MM.1S (cell line): ENCODE results near the gene MS4A13.

Experiments used
- DNase-seq: peaks from one replicate; pipeline ENCODE4 v3.0.0-alpha.2; 2015
- H2AFZ ChIP-seq: fragments of 300-600 bp; sonication (generic); 2 replicates; pipeline ENCODE4 v1.6.0; 2016; ENCODE audit warnings: antibody characterized with exemption, low read length
- H3F3A ChIP-seq: fragments of 300-600 bp; sonication (generic); 2 replicates; pipeline ENCODE4 v1.6.1; 2016; ENCODE audit warnings: mild to moderate bottlenecking, antibody characterized with exemption, low read length, moderate library complexity, mixed read lengths; ENCODE audit not compliant: insufficient read depth
- H3K27ac ChIP-seq: fragments of 300-600 bp; sonication (generic); 2 replicates; pipeline ENCODE4 v1.5.1; 2016; ENCODE audit warnings: mild to moderate bottlenecking, low read length
- H3K27me3 ChIP-seq: fragments of 300-600 bp; sonication (generic); replicated peaks from 2 replicates; pipeline ENCODE4 v1.6.0; 2016; ENCODE audit warnings: low read length; ENCODE audit not compliant: insufficient read depth
- H3K36me3 ChIP-seq: fragments of 300-600 bp; sonication (generic); replicated peaks from 2 replicates; pipeline ENCODE4 v1.6.1; 2016; ENCODE audit warnings: mild to moderate bottlenecking, low read length, mixed read lengths; ENCODE audit not compliant: insufficient read depth
- H3K4me1 ChIP-seq: fragments of 300-600 bp; sonication (generic); 2 replicates; pipeline ENCODE4 v1.6.1; 2016; ENCODE audit warnings: low read length, mixed read lengths
- H3K4me2 ChIP-seq: fragments of 300-600 bp; sonication (generic); 2 replicates; pipeline ENCODE4 v1.6.0; 2016; ENCODE audit warnings: low read depth, low read length
- H3K4me3 ChIP-seq: fragments of 300-600 bp; sonication (generic); 2 replicates; pipeline ENCODE4 v1.5.1; 2016; ENCODE audit warnings: low read length, mixed read lengths
- H3K79me2 ChIP-seq: fragments of 300-600 bp; sonication (generic); 2 replicates; pipeline ENCODE4 v1.6.1; 2016; ENCODE audit warnings: mixed run types, low read length, mixed read lengths
- H3K9ac ChIP-seq: fragments of 300-600 bp; sonication (generic); 2 replicates; pipeline ENCODE4 v1.6.1; 2016; ENCODE audit warnings: low read length, mixed read lengths
- H3K9me2 ChIP-seq: fragments of 300-600 bp; sonication (generic); replicated peaks from 2 replicates; pipeline ENCODE4 v1.6.1; 2016; ENCODE audit warnings: mild to moderate bottlenecking, low read length, mixed read lengths; ENCODE audit not compliant: insufficient read depth
- H3K9me3 ChIP-seq: fragments of 300-600 bp; sonication (generic); replicated peaks from 2 replicates; pipeline ENCODE4 v1.6.1; 2016; ENCODE audit warnings: mild to moderate bottlenecking, low read length, mixed read lengths; ENCODE audit not compliant: insufficient read depth
- H4K20me1 ChIP-seq: fragments of 300-600 bp; sonication (generic); 2 replicates; pipeline ENCODE4 v1.6.1; 2016; ENCODE audit warnings: mild to moderate bottlenecking, low read length, moderate library complexity, mixed read lengths; ENCODE audit not compliant: insufficient read depth
- EZH2 ChIP-seq: fragments of 300-600 bp; sonication (generic); optimal IDR thresholded peaks from 2 replicates; pipeline ENCODE3; 2017; ENCODE audit warnings: low read depth, mild to moderate bottlenecking, antibody characterized with exemption, low read length, mixed read lengths
- EZH2phosphoT487 ChIP-seq: fragments of 300-600 bp; sonication (generic); IDR thresholded peaks from 2 replicates; pipeline ENCODE4 v1.6.1; 2018; ENCODE audit warnings: antibody characterized with exemption, low read length
- TF ChIP-seq, protein P1 (sequence below): fragments of 300-600 bp; sonication (generic); IDR thresholded peaks from 2 replicates; pipeline ENCODE4 v1.5.1; 2016; ENCODE audit warnings: antibody characterized with exemption, low read length, mixed read lengths

MS4A13 gene

DNA sequence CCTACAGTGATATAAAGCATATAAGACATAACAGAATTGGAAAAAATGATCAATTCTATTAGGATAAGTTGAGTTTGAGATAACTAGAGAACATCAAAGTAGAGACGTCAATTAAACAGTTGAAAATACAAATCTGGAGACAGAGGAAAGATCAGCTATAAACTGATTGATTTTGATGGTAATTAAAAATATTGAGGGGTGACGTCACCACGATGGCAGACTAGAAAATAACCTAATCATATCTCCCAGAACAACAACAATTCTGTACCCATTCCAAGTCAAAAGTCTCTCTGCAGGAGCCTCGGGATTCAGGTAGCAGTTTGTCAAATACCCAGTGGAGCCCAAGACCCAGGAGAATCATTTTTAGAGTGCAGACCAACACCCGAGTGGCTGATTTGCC lies 28.9 kb downstream of the MS4A13 start:
- H4K20me1 ChIP-seq = no peaks in the 10 kb centered on the region
- H3K9ac ChIP-seq = no peak overlapping the region
- H3K27me3 ChIP-seq = no peaks in the 10 kb centered on the region
- H3K27ac ChIP-seq = no peak overlapping the region
- no peaks in the 10 kb centered on the region for H3K36me3 ChIP-seq
- no peaks in the 10 kb centered on the region for H3K9me2 ChIP-seq
- H3F3A ChIP-seq = no peaks in the 10 kb centered on the region
- no peak overlapping the region for H3K4me3 ChIP-seq
- H3K4me2 ChIP-seq = no peak overlapping the region
- DNase-seq = no peak
- H3K79me2 ChIP-seq = no peaks in the 10 kb centered on the region
- TF ChIP-seq EZH2 = no peak
- TF ChIP-seq EZH2phosphoT487 = no peak
- TF ChIP-seq, protein P1, sequence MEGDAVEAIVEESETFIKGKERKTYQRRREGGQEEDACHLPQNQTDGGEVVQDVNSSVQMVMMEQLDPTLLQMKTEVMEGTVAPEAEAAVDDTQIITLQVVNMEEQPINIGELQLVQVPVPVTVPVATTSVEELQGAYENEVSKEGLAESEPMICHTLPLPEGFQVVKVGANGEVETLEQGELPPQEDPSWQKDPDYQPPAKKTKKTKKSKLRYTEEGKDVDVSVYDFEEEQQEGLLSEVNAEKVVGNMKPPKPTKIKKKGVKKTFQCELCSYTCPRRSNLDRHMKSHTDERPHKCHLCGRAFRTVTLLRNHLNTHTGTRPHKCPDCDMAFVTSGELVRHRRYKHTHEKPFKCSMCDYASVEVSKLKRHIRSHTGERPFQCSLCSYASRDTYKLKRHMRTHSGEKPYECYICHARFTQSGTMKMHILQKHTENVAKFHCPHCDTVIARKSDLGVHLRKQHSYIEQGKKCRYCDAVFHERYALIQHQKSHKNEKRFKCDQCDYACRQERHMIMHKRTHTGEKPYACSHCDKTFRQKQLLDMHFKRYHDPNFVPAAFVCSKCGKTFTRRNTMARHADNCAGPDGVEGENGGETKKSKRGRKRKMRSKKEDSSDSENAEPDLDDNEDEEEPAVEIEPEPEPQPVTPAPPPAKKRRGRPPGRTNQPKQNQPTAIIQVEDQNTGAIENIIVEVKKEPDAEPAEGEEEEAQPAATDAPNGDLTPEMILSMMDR = no peak
- H3K9me3 ChIP-seq = no peaks in the 10 kb centered on the region
- no peak overlapping the region for H2AFZ ChIP-seq
- H3K4me1 ChIP-seq = no peaks in the 10 kb centered on the region

DNA sequence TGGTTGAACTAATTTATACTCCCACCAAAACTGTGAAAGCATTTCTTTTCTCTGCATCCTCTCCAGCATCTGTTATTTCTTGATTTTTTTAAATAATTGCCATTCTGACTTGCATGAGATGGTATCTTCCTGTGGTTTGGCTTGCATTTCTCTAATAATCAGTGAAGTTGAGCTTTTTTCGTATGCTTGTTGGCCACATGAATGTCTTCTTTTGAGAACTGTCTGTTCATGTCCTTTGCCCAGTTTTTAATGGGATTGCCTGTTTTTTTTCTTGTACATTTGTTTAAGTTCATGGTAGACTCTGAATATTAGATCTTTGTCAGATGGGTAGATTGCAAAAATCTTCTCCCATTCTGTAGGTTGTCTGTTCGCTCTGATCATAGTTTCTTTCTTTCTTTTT lies 46.1 kb downstream of the MS4A13 start:
- TF ChIP-seq, protein P1 = no peak
- TF ChIP-seq EZH2phosphoT487 (no peak), EZH2 (no peak)
- Histone ChIP-seq H3K79me2 (no peaks in the 10 kb centered on the region), H4K20me1 (no peaks in the 10 kb centered on the region), H3K4me3 (no peak overlapping the region), H3K4me1 (peaks cover 5% of the 10 kb centered on the region; the same call in 1 of the 2 replicates), H3K36me3 (no peaks in the 10 kb centered on the region), H3K27ac (no peak overlapping the region), H3F3A (no peaks in the 10 kb centered on the region), H3K27me3 (no peaks in the 10 kb centered on the region), H3K9me2 (no peaks in the 10 kb centered on the region), H3K4me2 (no peak overlapping the region), H3K9ac (no peak overlapping the region), H3K9me3 (no peaks in the 10 kb centered on the region), H2AFZ (no peak overlapping the region)
- no peak for DNase-seq

DNA sequence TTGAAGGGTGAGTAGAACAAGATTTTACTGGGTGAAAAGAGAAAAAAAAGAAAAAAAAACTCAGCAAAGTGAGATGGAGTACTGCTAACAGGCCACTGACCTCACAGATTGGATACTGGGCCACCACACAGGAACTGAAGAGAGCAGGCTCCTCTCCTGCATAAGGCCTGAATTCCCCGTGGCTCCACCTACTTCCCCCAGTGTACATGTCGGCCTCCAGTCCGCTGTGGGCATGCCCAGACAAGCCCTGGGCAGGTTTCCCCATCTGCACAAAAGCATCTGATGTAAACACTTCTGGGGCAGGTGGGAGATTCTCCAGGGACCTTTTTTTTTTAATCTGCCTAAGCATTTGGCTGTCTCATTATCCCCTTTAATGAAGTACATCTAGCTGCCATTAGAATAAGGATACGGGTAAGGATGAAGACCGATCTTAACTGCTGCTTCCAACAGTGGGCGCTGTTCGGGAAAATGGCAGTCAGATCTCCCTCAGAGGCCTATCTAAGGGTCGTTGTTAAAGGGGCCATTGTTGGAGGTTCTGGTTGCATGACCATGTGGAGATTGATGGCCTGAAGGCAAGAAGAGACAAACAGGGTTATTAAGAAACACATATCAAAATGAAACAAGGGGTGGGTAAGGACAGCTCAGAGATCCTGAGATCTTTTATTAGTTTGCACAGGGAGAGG lies 48.5 kb downstream of the MS4A13 start:
- Histone ChIP-seq H3K4me2 (no peak overlapping the region), H3K27me3 (no peaks in the 10 kb centered on the region), H3K36me3 (no peaks in the 10 kb centered on the region), H3K4me3 (no peak overlapping the region), H3F3A (no peaks in the 10 kb centered on the region), H2AFZ (peak overlapping the region; percentile 52), H3K27ac (no peak overlapping the region), H3K9ac (no peak overlapping the region), H3K9me3 (no peaks in the 10 kb centered on the region), H3K79me2 (no peaks in the 10 kb centered on the region), H3K4me1 (peaks cover 5% of the 10 kb centered on the region; the same call in 1 of the 2 replicates), H3K9me2 (no peaks in the 10 kb centered on the region), H4K20me1 (no peaks in the 10 kb centered on the region)
- TF ChIP-seq EZH2phosphoT487 = no peak
- TF ChIP-seq EZH2 = no peak
- TF ChIP-seq, protein P1 = no peak; the same call in 1 of the 2 replicates
- peak; percentile 70 for DNase-seq
